GM12874 (cell line): ENCODE measurements around the gene ADAP1.

Experiments
- TF ChIP-seq, protein P1 (sequence below): IDR thresholded peaks from 2 replicates; pipeline ENCODE4 v1.5.1; 2011; ENCODE audit warnings: low read depth, mild to moderate bottlenecking, control low read depth, low read length, moderate library complexity; ENCODE audit not compliant: insufficient read depth

Gene ADAP1

DNA sequence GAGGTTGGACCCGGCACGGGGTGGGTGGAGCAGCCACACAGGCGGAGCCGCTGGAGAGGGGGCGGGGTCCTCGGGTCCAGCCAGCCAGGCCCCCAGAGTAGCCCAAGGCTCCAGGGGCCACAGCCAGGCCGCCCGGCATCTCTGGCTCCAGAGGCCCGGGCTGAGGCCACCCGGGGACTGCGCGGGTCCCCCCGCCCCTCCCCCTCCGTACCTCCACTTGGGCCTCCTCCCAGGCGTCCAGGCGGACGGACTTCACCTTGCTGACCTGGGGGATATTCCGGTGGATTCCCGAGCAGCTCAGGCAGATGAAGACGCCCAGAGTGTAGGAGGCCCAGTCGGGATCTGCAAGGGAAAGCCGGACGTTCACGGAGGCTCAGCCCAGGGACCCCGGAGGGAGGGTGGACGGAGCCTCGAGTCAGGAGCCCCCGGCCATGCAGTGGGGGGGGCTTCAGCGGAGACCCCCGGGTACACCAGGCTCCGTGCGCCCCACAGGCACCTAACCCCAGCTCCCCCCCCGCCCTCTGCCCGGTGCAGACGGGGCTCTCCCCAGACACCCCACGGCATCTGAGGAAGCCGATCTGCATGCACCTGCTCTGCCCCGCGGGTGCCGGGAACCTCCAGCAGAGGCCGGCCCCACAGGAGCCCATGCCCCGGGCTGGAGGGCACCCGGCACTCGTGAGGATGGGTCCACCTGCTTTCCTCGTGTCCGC lies 19.2 kb downstream of the ADAP1 start:
- TF ChIP-seq, protein P1, sequence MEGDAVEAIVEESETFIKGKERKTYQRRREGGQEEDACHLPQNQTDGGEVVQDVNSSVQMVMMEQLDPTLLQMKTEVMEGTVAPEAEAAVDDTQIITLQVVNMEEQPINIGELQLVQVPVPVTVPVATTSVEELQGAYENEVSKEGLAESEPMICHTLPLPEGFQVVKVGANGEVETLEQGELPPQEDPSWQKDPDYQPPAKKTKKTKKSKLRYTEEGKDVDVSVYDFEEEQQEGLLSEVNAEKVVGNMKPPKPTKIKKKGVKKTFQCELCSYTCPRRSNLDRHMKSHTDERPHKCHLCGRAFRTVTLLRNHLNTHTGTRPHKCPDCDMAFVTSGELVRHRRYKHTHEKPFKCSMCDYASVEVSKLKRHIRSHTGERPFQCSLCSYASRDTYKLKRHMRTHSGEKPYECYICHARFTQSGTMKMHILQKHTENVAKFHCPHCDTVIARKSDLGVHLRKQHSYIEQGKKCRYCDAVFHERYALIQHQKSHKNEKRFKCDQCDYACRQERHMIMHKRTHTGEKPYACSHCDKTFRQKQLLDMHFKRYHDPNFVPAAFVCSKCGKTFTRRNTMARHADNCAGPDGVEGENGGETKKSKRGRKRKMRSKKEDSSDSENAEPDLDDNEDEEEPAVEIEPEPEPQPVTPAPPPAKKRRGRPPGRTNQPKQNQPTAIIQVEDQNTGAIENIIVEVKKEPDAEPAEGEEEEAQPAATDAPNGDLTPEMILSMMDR, result no peak

DNA sequence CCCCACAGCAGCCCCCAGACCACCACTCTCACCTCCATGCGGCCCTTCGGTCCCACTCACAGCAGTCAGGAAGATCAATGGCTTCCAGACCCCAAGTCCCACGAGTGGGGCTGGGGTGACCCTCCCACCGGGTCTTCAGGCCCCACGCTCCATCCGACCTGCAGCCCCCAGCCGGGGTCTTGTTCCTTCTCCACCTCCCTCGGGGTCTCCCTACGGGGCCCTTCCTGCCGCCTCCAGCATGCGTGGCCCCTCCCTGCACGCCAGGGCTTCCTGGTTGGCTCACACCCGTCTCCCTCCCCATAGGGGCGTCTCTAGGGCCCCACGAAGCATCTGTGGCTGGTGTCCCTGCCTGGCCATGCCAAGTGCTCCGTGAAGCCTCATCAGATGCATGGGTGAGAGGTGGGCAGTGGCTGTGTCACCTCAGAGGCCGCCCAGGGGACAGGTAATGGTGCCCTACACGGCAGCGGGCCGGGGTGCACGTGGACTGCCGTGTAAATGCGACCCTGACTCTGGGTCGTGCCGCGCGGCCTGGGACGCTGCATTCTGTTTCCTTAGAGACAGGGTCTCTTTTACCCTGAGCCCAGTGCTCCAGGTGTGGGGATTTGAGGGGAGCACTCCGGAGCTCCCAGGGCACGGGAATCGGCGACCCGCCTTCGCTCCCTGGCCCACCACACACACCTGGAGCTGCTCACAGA lies 19.9 kb downstream of the ADAP1 start:
- TF ChIP-seq, protein P1, result no peak

GRCh38 chr7:932651-932975 lies 21.9 kb downstream of the ADAP1 start:
- TF ChIP-seq, protein P1, result no peak

DNA sequence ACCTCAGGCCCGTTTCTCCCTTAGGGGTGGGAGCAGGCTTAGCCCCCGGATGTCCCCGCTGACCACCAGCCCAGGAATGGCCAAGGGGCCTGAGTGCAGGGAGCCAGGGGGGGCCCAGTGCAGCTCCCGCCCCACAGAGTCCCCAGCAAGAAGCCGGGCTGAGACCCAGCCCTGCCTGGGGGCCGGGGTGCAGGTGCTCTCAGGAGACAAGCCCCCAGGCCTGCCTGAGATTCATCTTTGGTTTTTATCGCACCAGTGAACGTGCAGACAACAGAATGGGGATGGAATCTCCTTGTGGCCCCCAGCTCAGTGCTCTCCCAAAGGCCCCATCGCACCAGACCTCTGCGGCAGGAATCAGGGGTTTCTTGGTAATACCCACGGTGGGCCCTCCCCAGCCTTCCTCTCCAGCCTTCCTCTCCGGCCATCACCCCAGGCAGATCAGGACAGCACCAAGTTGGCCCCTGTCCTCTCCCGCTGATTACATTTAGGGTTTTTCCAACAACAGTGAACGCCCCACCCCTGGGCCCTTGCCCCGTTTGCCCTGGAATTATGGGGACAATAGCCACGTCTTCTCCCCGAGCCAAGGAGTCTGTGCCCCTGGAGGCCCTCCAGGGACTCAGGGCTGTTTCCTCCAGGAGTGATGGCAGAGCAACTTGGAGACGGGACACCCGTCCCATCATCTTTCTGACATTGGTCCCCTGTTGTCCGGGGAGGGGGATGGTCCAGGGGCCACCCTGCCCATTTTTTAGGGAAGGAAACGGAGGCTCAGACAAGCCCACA lies 22.4 kb downstream of the ADAP1 start:
- TF ChIP-seq, protein P1, result no peak

DNA sequence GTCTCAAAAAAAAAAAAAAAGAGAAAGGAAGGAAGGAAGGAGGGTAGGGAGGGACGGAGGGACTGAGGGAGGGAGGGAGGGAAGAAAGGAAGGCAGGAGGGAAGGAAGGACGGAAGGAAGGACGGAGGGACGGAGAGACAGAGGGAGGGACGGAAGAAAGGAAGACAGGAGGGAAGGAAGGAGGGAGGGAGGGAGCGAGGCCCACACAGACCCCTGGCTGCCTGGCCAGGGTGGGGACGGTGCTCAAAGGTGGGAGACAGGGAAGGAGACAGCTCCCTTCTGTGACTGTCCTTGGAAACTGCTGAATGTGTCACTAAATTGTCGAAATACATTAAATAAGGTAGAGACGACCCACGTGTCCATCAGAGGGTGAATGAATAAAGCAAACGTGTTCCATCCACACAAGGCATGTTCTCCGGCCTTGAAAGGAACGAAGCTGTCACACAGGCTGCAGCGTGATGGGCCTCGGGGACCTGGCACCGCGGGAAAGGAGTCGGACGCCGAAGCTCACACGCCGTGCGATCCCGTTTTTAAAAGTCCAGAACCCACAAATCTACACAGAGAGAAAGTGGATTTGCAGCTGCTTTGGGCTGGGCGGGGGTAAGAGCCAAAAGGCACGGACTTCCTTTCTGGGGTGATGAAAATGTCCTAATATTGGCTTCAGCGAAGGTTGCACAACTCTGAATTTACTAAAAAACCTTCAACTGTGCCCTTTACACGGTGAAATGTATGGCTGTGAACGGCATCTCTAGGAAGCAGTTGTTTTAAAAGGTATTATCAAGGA lies 23.3 kb downstream of the ADAP1 start:
- TF ChIP-seq, protein P1, result no peak

GRCh38 chr7:929311-929711 lies 25.2 kb downstream of the ADAP1 start:
- TF ChIP-seq, protein P1, result no peak

DNA sequence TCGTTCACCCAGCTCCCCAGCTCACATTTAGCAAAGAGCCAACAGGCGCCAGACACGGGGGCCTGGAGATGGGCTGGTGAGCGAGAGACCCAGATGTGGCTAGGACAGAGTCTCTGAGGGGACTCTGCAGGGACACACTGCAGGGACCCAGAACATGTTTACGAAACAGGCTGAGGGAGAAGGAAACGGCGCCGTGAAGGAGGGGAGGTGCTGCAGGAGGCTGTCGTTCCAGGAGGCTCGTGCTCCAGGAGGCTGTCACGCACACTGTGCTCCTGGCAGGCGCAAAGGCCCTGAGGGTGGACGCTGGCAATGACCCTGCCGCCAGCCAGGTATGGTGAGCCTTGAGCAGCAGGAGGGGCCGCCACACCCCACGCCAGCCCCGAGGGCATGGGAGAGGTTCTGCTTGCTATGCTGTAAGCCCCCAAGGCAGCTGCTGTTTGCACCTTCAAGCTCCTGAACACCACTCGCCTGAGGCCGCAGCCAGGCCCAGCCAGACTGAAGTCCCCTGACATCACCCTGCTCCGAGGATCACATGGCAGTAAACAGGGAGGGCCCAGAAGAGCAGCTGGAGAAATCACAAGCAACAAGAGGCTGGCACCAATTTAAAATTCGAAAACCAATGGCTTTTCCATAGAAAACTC lies 27.3 kb downstream of the ADAP1 start:
- TF ChIP-seq, protein P1, result no peak
